NT2/D1 (cell line): Measurements from ENCODE around the gene SPATA12.

Source experiments
- SUZ12 ChIP-seq: IDR thresholded peaks from 2 replicates; pipeline ENCODE4 v1.6.1; 2011; ENCODE audit not compliant: insufficient read length, insufficient read depth; ENCODE audit errors: extremely low read depth
- YY1 ChIP-seq: IDR thresholded peaks from 2 replicates; pipeline ENCODE4 v1.6.1; 2011; ENCODE audit not compliant: insufficient read length, insufficient read depth
- ZNF274 ChIP-seq: IDR thresholded peaks from 2 replicates; pipeline ENCODE4 v1.6.1; 2011; ENCODE audit warnings: mild to moderate bottlenecking, low read depth, low read length

- TF ChIP-seq YY1 (no peak), ZNF274 (no peak), SUZ12 (no peak)
These were observed at the start of gene SPATA12 for GRCh38 chr3:57060089-57060821.
